Panc1 (cell line): ENCODE data around the gene RASIP1. TPM values are rescaled to one million over a fixed set of nuclear protein-coding genes. Genes with fewer than 3 reads are reported as not detected.

Source experiments
- ATAC-seq: fragments of 200-7000 bp; cut with Tn5 transposase; 2 replicates; pipeline ENCODE4 v1.9.1; 2020; ENCODE audit warnings: mild to moderate bottlenecking, moderate library complexity
- BruUV-seq: library from RNA; stranded (reverse); fragments of 400-500 nt; replicated peaks from 2 replicates; lab custom pipeline; 2021; lab: Mats Ljungman, UMichigan
- CTCF ChIA-PET: fragments of 300-600 bp; sonication (Branson Sonifier 250); formaldehyde crosslinking; loops from one replicate; lab custom pipeline; 2022; ENCODE audit warnings: antibody characterized with exemption; lab: Charles Lee
- POLR2A ChIA-PET: fragments of 300-600 bp; sonication (Branson Sonifier 250); formaldehyde crosslinking; loops from one replicate; lab custom pipeline; 2022; ENCODE audit warnings: antibody characterized with exemption; lab: Charles Lee
- DNase-seq: peaks from one replicate; pipeline ENCODE4 v3.0.0-alpha.2; 2010; ENCODE audit warnings: low read depth, low spot score
- H3K27ac ChIP-seq: 2 replicates; pipeline ENCODE4 v1.5.1; 2011; ENCODE audit warnings: mild to moderate bottlenecking, low read length, inconsistent platforms
- H3K27me3 ChIP-seq: fragments of 200-500 bp; sonication (Bioruptor generic); 2 replicates; pipeline ENCODE4 v1.6.0; 2014; ENCODE audit warnings: low read length, inconsistent platforms; ENCODE audit not compliant: control insufficient read depth, insufficient read depth
- H3K36me3 ChIP-seq: fragments of 200-500 bp; sonication (Bioruptor generic); 2 replicates; pipeline ENCODE4 v1.5.1; 2014; ENCODE audit warnings: inconsistent platforms, mild to moderate bottlenecking, low read length, moderate library complexity; ENCODE audit not compliant: control insufficient read depth, insufficient read depth
- H3K4me1 ChIP-seq: 2 replicates; pipeline ENCODE4 v1.5.1; 2011; ENCODE audit warnings: inconsistent platforms, mild to moderate bottlenecking, low read length, moderate library complexity; ENCODE audit not compliant: control insufficient read depth, insufficient read depth
- H3K4me3 ChIP-seq, 2 experiments: 2 replicates each; pipeline ENCODE4 v1.5.1; 2011 to 2012; ENCODE audit warnings: low read depth in 2 of 2, low read length in 2 of 2, mild to moderate bottlenecking in 2 of 2, inconsistent platforms in 1 of 2, moderate library complexity in 1 of 2
- H3K9me3 ChIP-seq: fragments of 200-500 bp; sonication (Bioruptor generic); 2 replicates; pipeline ENCODE4 v1.5.1; 2014; ENCODE audit warnings: low read depth, mild to moderate bottlenecking, inconsistent platforms, low read length, moderate library complexity; ENCODE audit not compliant: control insufficient read depth, insufficient read depth
- CTCF ChIP-seq: fragments of 450-650 bp; IDR thresholded peaks from 2 replicates; pipeline ENCODE4 v1.5.1; 2017; ENCODE audit warnings: mild to moderate bottlenecking
- POLR2AphosphoS5 ChIP-seq: IDR thresholded peaks from 2 replicates; pipeline ENCODE4 v1.6.1; 2012; ENCODE audit warnings: mild to moderate bottlenecking, low read depth, low read length, moderate library complexity
- REST ChIP-seq, 2 experiments: IDR thresholded peaks; 2 replicates each; pipeline ENCODE4 v1.6.1; 2011 to 2012; ENCODE audit warnings: low read depth in 2 of 2, control low read depth in 1 of 2, low read length in 1 of 2, mild to moderate bottlenecking in 1 of 2, moderate library complexity in 1 of 2; ENCODE audit not compliant: insufficient read depth in 1 of 2
- SIN3A ChIP-seq: IDR thresholded peaks from 2 replicates; pipeline ENCODE4 v1.6.1; 2012; ENCODE audit warnings: low read depth, mild to moderate bottlenecking, low read length, moderate library complexity, borderline replicate concordance; ENCODE audit not compliant: insufficient read depth
- TCF7L2 ChIP-seq: IDR thresholded peaks from 2 replicates; pipeline ENCODE4 v1.6.1; 2011; ENCODE audit warnings: mild to moderate bottlenecking, low read depth, low read length, inconsistent platforms
- in situ Hi-C: cut with HindIII; loops from 2 replicates; pipeline ENCODE4 v1.10.0; 2016; ENCODE audit warnings: low sequenced_read_pairs, low pct_unique_long_range_greater_than_20kb
- intact Hi-C: fragments of 100-400 bp; cut with micrococcal nuclease; formaldehyde crosslinking; loops from one replicate; pipeline ENCODE4 v1.10.0; 2022; ENCODE audit not compliant: unreplicated experiment
- total RNA-seq: library from RNA; stranded (reverse); gene quantifications from one replicate; pipeline ENCODE4 v1.2.1, GENCODE V29; 2021; ENCODE audit not compliant: unreplicated experiment

RASIP1 gene
- total RNA-seq, 1 experiment from 2014 or later = 0.41 TPM

- DNase-seq (no peak), ATAC-seq (no peak)
- TF ChIP-seq REST (IDR thresholded peaks at IDR 0.05; ENCODE audit: insufficient read depth in 1 of 2, low read depth in 2 of 2, low read length in 1 of 2) (no peak), TCF7L2 (no peak), POLR2AphosphoS5 (no peak), CTCF (no peak), SIN3A (no peak)
- H3K4me1 ChIP-seq = no peaks in the 10 kb centered on the region
- intact Hi-C loops = no loop called here
- BruUV-seq = no TSS peak
- no peak overlapping the region for H3K27ac ChIP-seq
- POLR2A ChIA-PET = no interaction called here
- no peaks in the 10 kb centered on the region; the same call in 1 of the 2 replicates for H3K36me3 ChIP-seq
- no peak overlapping the region for H3K4me3 ChIP-seq
- CTCF ChIA-PET = no interaction called here
- H3K27me3 ChIP-seq = no peaks in the 10 kb centered on the region
- in situ Hi-C loops = no loop called here
- no peaks in the 10 kb centered on the region for H3K9me3 ChIP-seq
Measured at GRCh38 chr19:48708471-48708870, 31.9 kb downstream of the RASIP1 start.

GRCh38 chr19:48705431-48705830, 35.0 kb downstream of the RASIP1 start:
- Histone ChIP-seq H3K27ac (no peak overlapping the region), H3K27me3 (no peaks in the 10 kb centered on the region), H3K4me1 (no peaks in the 10 kb centered on the region), H3K36me3 (no peaks in the 10 kb centered on the region), H3K4me3 (no peak overlapping the region), H3K9me3 (no peaks in the 10 kb centered on the region)
- ChIA-PET CTCF (no interaction called here), POLR2A (no interaction called here)
- intact Hi-C loops (no loop called here), in situ Hi-C loops (no loop called here)
- BruUV-seq = no TSS peak
- TF ChIP-seq SIN3A (no peak), POLR2AphosphoS5 (no peak), REST (IDR thresholded peaks at IDR 0.05; ENCODE audit: insufficient read depth in 1 of 2, low read depth in 2 of 2, low read length in 1 of 2) (no peak), CTCF (no peak), TCF7L2 (no peak)
- ATAC-seq (no peak), DNase-seq (no peak)
